ENCODE data around the gene SNX1.

SNX1 gene

GRCh38 chr15:64182859-64183370 lies 87.1 kb downstream of the SNX1 start:
- DNase-seq, result no peak

GRCh38 chr15:64185146-64185911 lies 89.5 kb downstream of the SNX1 start:
- DNase-seq, result no peak

- DNase-seq, result no peak
Observed at GRCh38 chr15:64187396-64188191, 91.8 kb downstream of the SNX1 start.

All from 8988T (cell line).